HG03439 (cell line): ENCODE measurements around the gene GAP43.
"Not testable (repeated sequence)": the region's sequence is repeated elsewhere in the genome, so short reads cannot be mapped to it uniquely, and the experiment has no call there.

Source experiments
- ATAC-seq: cut with Tn5 transposase; IDR thresholded peaks from one replicate; pipeline ENCODE4 v1.9.1; 2021; ENCODE audit warnings: mild to moderate bottlenecking, moderate library complexity; ENCODE audit not compliant: unreplicated experiment

The GAP43 gene

GRCh38 chr3:115695090-115695489 is 71.8 kb downstream of the GAP43 start:
- ATAC-seq: no peak

DNA sequence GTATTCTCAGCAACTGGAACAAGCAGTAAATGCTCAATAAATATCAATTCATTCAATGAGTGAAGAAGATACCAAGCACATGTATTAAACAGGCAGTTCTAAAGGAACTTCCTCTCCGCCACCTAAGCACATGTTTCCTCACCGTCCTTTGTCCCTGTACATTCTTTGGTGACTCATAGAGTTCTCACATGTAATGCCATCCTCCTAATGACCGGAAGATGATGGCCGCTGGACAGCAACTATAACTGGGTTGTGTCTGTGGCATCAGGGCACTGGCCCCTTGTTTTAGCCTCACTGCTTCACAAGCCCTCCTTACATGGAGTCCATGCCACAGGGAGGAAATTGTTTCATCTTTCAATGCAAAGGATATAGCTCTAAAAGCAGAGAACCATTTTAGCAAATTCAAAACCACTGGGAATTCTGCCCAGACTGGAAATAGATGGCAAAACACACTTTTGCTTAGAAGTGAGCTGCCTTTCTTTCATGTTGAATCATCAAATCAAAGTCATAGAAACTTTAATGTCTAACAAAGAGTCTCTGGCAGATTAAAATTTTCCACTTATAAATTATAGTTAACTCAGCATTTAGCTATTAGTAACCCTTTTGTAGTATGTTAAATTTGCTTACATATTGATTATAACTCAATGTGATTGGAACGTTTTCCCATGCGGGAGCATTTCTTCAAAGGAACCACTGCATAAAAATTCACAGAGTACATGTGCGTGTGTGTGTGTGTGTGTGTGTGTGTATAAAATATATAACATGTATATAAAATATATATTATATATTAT is 74.1 kb downstream of the GAP43 start:
- ATAC-seq: no peak

- ATAC-seq: no peak
Observed at GRCh38 chr3:115698851-115699591, 75.7 kb downstream of the GAP43 start.

GRCh38 chr3:115699706-115700105 is 76.4 kb downstream of the GAP43 start:
- ATAC-seq: no peak

DNA sequence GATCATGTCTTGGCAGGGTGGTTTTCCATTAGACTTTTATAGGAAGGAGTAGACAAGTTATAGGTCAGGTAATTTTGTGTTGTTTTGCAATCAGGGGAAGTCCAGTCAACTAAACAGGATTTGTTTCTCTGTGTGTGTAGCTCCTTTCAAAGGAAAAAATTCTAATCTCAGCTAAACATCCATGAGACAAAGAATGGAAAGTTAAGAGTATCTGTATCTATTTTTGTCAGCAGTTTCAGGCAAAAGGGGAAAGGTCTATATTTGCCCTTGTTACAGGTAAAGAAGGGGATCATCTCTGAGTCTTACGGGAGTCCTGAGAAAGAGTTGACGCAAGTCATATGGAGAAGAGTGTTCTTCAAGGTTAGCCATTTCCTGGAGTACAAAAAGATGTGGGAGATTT is 79.3 kb downstream of the GAP43 start:
- ATAC-seq: no peak

GRCh38 chr3:115704661-115705338 is 81.5 kb downstream of the GAP43 start:
- no peak for ATAC-seq

- no peak for ATAC-seq
Observed at GRCh38 chr3:115706311-115706829, 83.1 kb downstream of the GAP43 start.

GRCh38 chr3:115708540-115708939 is 85.2 kb downstream of the GAP43 start:
- ATAC-seq: no peak

- no peak for ATAC-seq
Observed at GRCh38 chr3:115709093-115709492, 85.8 kb downstream of the GAP43 start.

- ATAC-seq: no peak
Observed at GRCh38 chr3:115709931-115710330, 86.6 kb downstream of the GAP43 start.

DNA sequence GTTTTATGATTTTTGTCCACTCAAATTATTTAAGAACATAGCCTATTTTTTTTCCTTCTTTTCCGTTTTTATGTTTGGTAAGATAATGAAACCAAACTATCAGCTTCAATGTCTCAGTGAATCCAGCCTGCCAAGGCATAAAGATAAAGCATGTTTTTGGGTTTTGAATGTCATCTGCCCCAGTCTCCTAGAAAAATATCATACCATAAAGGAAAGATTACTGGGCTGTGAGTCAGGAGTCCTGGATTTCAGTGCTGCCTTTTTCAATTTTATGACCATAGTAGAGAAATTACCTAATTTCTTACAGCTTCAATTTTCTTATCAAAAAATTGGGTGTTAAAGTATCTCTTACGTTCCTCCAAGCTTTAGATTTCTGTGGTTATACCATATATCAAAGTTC is 87.5 kb downstream of the GAP43 start:
- no peak for ATAC-seq

DNA sequence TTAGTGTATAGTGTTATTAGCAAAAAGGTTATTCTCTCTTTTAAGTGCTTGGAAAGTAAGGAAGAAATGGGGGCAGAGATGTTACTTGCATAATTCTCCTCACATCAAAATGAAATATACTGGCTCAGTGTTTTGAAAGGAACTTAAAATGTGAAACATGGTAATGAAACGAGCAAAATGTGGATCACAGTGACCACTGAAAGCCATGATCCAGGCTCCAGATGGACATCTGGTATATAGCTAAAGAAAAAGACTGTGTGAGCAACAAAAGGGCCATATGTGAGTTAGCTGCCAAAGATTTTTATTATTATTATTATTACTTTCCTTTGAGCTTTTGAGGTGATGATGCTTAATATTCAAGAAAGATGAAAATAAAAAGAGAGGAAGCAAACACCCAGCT is 89.6 kb downstream of the GAP43 start:
- ATAC-seq: no peak

DNA sequence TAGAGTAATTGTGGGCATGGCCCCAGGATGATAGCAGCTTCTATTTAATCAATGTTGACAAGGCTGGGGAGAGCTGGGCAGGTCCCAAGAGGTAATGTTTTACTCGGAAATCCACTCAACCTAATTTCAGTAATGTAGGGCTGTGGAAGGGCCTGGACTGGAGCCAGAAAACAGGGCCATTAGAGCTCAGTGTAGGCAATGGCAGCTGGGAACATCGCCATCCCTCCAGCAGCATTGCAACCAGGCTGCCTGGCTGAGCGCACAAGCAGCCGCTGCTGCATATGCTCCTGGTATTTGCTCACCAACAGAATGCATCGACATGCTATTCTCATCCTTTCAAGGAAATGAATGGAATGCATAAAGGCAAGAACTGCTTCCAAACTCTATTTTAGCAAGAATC is 90.0 kb downstream of the GAP43 start:
- no peak for ATAC-seq

GRCh38 chr3:115715241-115715745 is 92.0 kb downstream of the GAP43 start:
- ATAC-seq: no peak

- no peak for ATAC-seq
Observed at GRCh38 chr3:115720983-115721382, 97.7 kb downstream of the GAP43 start.

DNA sequence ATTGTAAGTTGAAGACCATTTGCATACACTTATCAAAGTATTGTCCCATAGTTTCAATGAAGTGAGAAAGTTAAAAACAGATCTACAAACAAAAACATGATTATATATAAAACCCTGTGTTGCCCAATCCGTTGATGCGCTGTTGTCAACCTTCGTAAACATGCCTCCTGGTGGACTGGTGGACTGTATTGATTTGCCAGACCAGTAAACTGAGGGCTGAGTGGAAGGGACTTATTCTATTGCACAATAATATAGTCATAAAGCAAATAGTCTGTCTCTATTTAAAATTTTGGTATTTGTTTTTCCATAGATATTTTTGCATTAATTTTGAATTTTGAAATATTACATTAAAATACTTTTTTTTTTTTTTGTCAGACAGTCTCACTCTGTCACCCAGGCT is 102.5 kb downstream of the GAP43 start:
- no peak for ATAC-seq

- no peak for ATAC-seq
Observed at GRCh38 chr3:115727135-115727534, 103.8 kb downstream of the GAP43 start.

- ATAC-seq: no peak
Observed at GRCh38 chr3:115728013-115728412, 104.7 kb downstream of the GAP43 start.

GRCh38 chr3:115736341-115736740 is 113.0 kb downstream of the GAP43 start:
- ATAC-seq: not testable (repeated sequence)

DNA sequence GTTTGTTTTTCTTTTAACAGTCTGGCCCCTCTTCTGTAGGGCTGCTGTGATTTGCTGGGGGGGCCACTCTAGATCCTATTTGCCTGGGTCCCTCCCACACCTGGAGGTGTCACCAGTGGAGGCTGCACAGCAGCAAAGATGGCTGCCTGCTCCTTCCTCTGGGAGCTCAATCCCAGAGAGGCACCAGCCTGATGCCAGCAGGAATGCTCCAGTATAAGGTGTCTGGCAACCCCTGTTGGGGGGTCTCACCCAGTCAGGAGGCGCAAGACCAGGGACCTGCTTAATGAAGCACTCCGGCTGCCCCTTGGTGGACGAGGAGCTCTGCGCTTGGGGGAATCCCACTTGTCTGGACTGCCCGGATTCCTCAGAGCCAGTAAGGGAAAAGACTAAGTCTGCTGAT is 118.3 kb downstream of the GAP43 start:
- ATAC-seq: no peak

DNA sequence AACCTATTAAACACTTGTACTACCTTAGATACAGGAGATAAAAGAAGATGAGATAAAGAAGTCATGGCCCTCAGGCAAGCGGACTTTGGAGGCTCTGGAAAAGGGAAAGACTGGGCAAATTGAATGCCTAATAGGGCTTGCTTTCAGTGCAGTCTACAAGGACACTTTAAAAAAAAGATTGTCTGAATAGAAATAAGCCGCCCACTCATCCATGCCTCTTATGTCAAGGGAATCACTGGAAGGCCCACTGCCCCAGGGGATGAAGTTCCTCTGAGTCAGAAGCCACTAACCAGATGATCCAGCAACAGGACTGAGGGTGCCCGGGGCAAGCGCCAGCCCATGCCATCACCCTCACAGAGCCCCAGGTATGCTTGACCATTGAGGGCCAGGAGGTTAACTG is 121.2 kb downstream of the GAP43 start:
- ATAC-seq: not testable (repeated sequence)
